ENCODE data around the gene NKX1-2.

DNA sequence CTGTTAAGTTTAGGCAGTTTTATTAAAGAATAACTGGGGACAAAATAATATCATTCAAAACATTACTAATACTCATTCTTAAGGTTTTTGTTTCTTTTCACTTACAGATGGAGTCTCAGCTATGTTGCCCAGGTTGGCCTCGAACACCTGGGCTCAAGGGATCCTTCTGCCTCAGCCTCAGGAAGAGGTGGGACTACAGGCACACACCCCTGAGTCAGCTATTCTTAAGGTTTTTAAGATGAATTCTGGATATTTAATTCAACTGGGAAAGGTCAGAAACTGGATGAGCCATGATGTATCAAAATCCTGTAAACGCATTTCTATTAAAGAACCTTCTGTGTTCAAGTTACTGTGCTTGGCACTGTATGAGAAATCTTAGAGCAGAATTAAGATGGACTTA, 34.6 kb downstream of the NKX1-2 start:
- TF ChIP-seq EZH2 (IDR thresholded peaks at IDR 0.05; ENCODE audit: borderline replicate concordance, low read length), result no peak
- TF ChIP-seq, protein P1, sequence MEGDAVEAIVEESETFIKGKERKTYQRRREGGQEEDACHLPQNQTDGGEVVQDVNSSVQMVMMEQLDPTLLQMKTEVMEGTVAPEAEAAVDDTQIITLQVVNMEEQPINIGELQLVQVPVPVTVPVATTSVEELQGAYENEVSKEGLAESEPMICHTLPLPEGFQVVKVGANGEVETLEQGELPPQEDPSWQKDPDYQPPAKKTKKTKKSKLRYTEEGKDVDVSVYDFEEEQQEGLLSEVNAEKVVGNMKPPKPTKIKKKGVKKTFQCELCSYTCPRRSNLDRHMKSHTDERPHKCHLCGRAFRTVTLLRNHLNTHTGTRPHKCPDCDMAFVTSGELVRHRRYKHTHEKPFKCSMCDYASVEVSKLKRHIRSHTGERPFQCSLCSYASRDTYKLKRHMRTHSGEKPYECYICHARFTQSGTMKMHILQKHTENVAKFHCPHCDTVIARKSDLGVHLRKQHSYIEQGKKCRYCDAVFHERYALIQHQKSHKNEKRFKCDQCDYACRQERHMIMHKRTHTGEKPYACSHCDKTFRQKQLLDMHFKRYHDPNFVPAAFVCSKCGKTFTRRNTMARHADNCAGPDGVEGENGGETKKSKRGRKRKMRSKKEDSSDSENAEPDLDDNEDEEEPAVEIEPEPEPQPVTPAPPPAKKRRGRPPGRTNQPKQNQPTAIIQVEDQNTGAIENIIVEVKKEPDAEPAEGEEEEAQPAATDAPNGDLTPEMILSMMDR (IDR thresholded peaks at IDR 0.05; ENCODE audit: low read length), result no peak

Measured in OCI-LY1 (cell line).